ENCODE results near the gene EZR. TPM values are rescaled to one million over a fixed set of nuclear protein-coding genes. Genes with fewer than 3 reads are reported as not detected.
"Not testable (repeated sequence)": the region's sequence is repeated elsewhere in the genome, so short reads cannot be mapped to it uniquely, and the experiment has no call there.

The EZR gene
- total RNA-seq, 4 donors from 2014 or later = 208 to 339 (median 285) TPM

DNA sequence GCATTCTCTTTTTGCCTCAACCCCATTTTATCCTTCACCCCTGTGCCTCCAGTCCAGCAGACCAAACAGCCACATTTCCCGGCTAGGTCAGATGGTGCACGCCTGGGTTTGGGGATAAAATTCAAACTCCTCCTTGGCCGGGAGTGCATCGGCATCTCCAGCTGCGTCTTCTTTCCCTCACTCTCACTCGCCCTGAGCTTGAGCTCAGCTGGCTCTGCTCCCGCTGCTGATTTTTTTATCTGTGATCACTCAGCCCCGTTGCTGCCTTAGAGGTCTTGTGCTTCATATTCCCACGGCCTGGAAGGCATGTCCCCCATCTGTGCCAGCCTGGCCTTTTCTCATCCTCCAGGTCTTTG, 6.8 kb upstream of the EZR start:
- Histone ChIP-seq H3K4me3 (no peak overlapping the region), H3K27ac (peak overlapping the region in 1 of 4 donors; percentile 29), H3K36me3 (no peaks in the 10 kb centered on the region), H3K27me3 (no peaks in the 10 kb centered on the region), H3K9me3 (no peaks in the 10 kb centered on the region), H3K4me1 (peaks cover 0 to 10% (median 0%) of the 10 kb centered on the region in 3 donors)
- WGBS, 2 donors = 59 to 70% methylated on average over 9 of the region's 9 CpGs
- DNase-seq = no peak
- intact Hi-C loops (cut with DNase I) = no loop called here
- TF ChIP-seq POLR2A (IDR thresholded peaks at IDR 0.05) (no peak), CTCF (IDR thresholded peaks at IDR 0.05) (no peak)

DNA sequence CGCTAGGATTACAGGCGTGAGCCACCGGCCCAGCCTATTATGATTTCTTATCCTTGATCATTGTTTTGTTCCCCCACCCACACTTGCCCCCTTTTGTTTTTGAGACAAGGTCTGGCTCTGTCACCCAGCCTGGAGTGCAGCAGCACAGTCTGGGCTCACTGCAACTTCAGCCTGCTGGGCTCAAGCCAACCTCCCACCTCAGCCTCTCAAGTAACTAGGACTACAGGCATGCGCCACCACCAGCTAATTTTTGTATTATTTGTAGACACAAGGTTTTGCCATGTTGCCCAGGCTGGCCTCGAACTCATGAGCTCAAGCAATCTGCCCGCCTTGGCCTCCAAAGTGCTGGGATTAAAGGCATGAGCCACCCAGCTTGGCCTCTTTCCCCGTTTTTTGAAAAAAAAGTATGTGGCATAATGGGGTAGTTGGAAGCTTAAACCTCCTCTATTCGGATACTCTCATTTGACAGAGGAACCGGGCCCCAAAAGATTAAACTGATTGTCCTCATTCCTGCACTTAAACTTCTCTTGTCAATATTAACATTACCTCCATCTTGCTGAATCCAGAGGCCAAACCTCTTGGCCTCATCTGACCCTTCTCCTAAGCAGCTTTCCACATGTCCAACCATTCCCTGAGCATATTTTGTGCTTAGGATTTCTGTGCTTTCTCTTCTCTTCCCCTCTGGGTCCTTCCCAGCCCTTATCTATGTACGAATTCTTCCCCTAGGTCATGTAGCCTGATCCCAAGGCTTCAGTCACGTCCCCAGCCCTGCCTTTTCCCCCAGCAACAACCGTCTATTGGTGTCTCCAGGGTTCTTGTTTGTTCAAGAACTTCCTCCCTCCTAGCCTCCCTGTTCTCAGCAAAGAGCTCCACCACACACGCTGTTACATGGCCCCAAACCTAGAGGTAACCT, 6.1 kb upstream of the EZR start:
- no peaks in the 10 kb centered on the region for H3K9me3 ChIP-seq
- no peaks in the 10 kb centered on the region for H3K36me3 ChIP-seq
- H3K4me1 ChIP-seq = peaks cover 0 to 12% (median 0%) of the 10 kb centered on the region in 3 donors
- H3K27me3 ChIP-seq = no peaks in the 10 kb centered on the region
- peak overlapping the region in 1 of 4 donors; percentile 29 for H3K27ac ChIP-seq
- H3K4me3 ChIP-seq = no peak overlapping the region
- 84 to 87% methylated on average over 13 of the region's 13 CpGs for WGBS, 2 donors
- intact Hi-C loops (cut with DNase I) = no loop called here
- no peak for DNase-seq
- TF ChIP-seq CTCF (IDR thresholded peaks at IDR 0.05) (no peak), POLR2A (IDR thresholded peaks at IDR 0.05) (no peak)

GRCh38 chr6:158823616-158824015, 4.4 kb upstream of the EZR start:
- intact Hi-C loops (cut with DNase I); DNase-seq; H3K4me3 ChIP-seq; H3K27me3 ChIP-seq; H3K27ac ChIP-seq; H3K36me3 ChIP-seq; H3K9me3 ChIP-seq: not testable (repeated sequence)
- H3K4me1 ChIP-seq = peaks cover 0 to 23% (median 5%) of the 10 kb centered on the region in 3 donors
- WGBS, 2 donors = 92 to 100% methylated on average over 3 to 4 of the region's 4 CpGs

- 60 to 64% methylated on average over 6 of the region's 6 CpGs for WGBS, 2 donors
- Histone ChIP-seq H3K27ac (peak overlapping the region; percentile 96 to 100 (median 99)), H3K27me3 (no peaks in the 10 kb centered on the region), H3K36me3 (peaks cover 0 to 2% (median 0%) of the 10 kb centered on the region in 3 donors), H3K9me3 (no peaks in the 10 kb centered on the region), H3K4me3 (peak overlapping the region in 2 of 4 donors; percentile 76 to 97), H3K4me1 (peaks cover 10 to 42% (median 24%) of the 10 kb centered on the region in 3 donors)
- DNase-seq = no peak
- TF ChIP-seq POLR2A (IDR thresholded peaks at IDR 0.05) (no peak), CTCF (IDR thresholded peaks at IDR 0.05) (no peak)
- intact Hi-C loops (cut with DNase I) = no loop called here
Observed at GRCh38 chr6:158819977-158820622, 932 bp upstream of the EZR start.

- Histone ChIP-seq H3K4me1 (peaks cover 10 to 56% (median 36%) of the 10 kb centered on the region in 3 donors), H3K27me3 (no peaks in the 10 kb centered on the region), H3K4me3 (peak overlapping the region; percentile 73 to 97 (median 83)), H3K27ac (peak overlapping the region; percentile 96 to 100 (median 99)), H3K9me3 (no peaks in the 10 kb centered on the region), H3K36me3 (peaks cover 0 to 16% (median 0%) of the 10 kb centered on the region in 3 donors)
- intact Hi-C loops (cut with DNase I) = no loop called here
- 0 to 2% methylated on average over 18 to 26 of the region's 63 CpGs for WGBS, 2 donors
- no peak for TF ChIP-seq CTCF (IDR thresholded peaks at IDR 0.05)
- TF ChIP-seq POLR2A (IDR thresholded peaks at IDR 0.05) = no peak
- DNase-seq = no peak
Observed at GRCh38 chr6:158818581-158819212, 471 bp downstream of the EZR start.

Measured in esophagus squamous epithelium (tissue), 5 donors.